Measurements from ENCODE around the gene DOCK4. TPM values are rescaled to one million over a fixed set of nuclear protein-coding genes. Genes with fewer than 3 reads are reported as not detected.

DOCK4 gene
- total RNA-seq, 1 experiment from 2014 or later = 0.30 TPM

GRCh38 chr7:112157072-112157471 lies 49.1 kb downstream of the DOCK4 start:
- Histone ChIP-seq H3K9me3 (no peaks in the 10 kb centered on the region), H3K36me3 (no peaks in the 10 kb centered on the region), H3K27me3 (no peaks in the 10 kb centered on the region), H3K4me3 (no peak overlapping the region)
- DNase-seq = no peak

DNA sequence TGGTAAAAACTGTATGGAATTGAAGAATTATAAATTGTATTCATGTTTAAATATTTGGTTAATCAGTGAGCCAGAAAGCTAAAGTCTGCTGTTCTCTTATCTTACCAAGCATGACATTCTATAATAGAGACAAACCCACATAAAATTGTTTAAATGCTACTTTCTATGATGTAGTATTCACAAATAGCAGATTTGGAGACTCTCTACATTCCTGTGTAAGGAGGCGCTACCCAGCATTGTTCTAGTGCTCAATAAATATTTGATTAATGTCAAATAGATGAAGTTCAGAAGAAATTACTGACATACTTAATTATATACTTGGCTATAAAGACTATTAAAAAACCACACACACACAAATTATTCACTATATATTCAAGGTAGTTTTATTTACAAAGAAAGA lies 49.8 kb downstream of the DOCK4 start:
- no peaks in the 10 kb centered on the region for H3K9me3 ChIP-seq
- no peak for DNase-seq
- H3K4me3 ChIP-seq = no peak overlapping the region
- no peaks in the 10 kb centered on the region for H3K27me3 ChIP-seq
- H3K36me3 ChIP-seq = no peaks in the 10 kb centered on the region

GRCh38 chr7:112154690-112155089 lies 51.5 kb downstream of the DOCK4 start:
- no peak overlapping the region for H3K4me3 ChIP-seq
- H3K36me3 ChIP-seq = no peaks in the 10 kb centered on the region
- no peaks in the 10 kb centered on the region for H3K27me3 ChIP-seq
- DNase-seq = no peak
- no peaks in the 10 kb centered on the region for H3K9me3 ChIP-seq

DNA sequence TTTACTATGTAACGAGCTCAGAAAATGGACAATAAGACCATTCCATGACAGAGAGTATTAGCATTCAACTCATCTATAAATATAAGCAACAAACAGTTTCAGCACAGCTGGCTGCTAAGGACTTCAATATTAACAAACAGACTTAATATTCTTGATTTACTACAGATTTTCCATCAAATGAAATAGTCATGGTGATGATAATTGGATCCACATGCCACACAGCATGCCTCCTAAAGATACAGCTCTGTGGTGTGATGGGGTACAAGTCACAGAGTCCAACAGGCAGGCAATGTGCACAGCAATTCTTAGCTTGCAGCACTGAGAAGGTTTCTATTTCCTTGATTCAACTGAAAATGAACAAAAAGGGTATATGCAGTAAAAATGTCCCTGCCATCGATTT lies 54.0 kb downstream of the DOCK4 start:
- Histone ChIP-seq H3K27me3 (no peaks in the 10 kb centered on the region), H3K36me3 (no peaks in the 10 kb centered on the region), H3K4me3 (no peak overlapping the region), H3K9me3 (no peaks in the 10 kb centered on the region)
- no peak for DNase-seq

DNA sequence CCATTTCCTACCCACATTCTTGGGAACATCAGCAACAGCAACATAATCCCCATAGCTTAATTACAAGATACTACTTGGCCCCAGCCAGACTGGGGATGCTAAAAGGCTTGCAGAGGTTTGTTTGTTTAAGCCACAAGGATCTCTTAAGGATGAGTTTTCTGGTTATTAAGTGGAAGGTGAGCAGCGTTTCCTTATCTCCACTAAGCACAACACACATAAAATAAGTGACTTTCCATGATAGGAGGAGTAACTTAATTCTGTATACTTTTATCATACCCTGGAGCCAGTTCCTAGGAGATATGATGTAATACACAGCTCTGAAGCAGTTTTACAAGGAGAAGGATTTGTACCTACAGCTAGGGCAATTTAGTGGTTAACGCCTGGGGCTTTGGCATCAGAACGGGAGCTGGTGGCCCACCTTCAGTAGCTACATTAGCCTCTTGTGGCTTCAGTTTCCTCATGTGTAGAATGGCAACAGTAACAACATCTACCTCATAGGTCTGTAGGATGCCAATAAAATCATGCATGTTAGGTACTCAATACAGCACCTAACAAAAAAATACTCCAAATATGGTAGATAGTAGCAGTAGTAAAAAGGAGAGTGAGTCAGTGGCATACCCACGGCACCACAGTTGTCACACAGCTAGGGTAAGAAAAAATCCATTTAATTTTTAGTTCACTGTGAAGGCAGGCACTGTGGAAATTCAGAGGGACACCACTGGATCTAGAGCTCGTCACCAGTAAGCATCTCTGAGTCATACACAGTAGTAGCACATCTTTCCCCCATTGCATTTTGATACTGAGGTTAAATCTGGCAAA lies 55.2 kb downstream of the DOCK4 start:
- no peak overlapping the region for H3K4me3 ChIP-seq
- no peak for DNase-seq

GRCh38 chr7:112149734-112150133 lies 56.5 kb downstream of the DOCK4 start:
- Histone ChIP-seq H3K36me3 (no peaks in the 10 kb centered on the region), H3K27me3 (no peaks in the 10 kb centered on the region), H3K9me3 (no peaks in the 10 kb centered on the region), H3K4me3 (no peak overlapping the region)
- DNase-seq = no peak

More for the DNA sequence above, 55.2 kb downstream of the DOCK4 start:
- Histone ChIP-seq H3K9me3 (no peaks in the 10 kb centered on the region), H3K27me3 (no peaks in the 10 kb centered on the region), H3K36me3 (no peaks in the 10 kb centered on the region)

- no peaks in the 10 kb centered on the region for H3K27me3 ChIP-seq
- no peak for DNase-seq
- no peaks in the 10 kb centered on the region for H3K9me3 ChIP-seq
- no peaks in the 10 kb centered on the region for H3K36me3 ChIP-seq
- H3K4me3 ChIP-seq = no peak overlapping the region
Observed at GRCh38 chr7:112147793-112148361, 58.3 kb downstream of the DOCK4 start.

GRCh38 chr7:112145206-112145605 lies 61.0 kb downstream of the DOCK4 start:
- no peaks in the 10 kb centered on the region for H3K27me3 ChIP-seq
- no peaks in the 10 kb centered on the region for H3K9me3 ChIP-seq
- no peak for DNase-seq
- H3K4me3 ChIP-seq = no peak overlapping the region
- H3K36me3 ChIP-seq = no peaks in the 10 kb centered on the region

- no peaks in the 10 kb centered on the region for H3K36me3 ChIP-seq
Observed at GRCh38 chr7:112144284-112145059, 61.7 kb downstream of the DOCK4 start.

DNA sequence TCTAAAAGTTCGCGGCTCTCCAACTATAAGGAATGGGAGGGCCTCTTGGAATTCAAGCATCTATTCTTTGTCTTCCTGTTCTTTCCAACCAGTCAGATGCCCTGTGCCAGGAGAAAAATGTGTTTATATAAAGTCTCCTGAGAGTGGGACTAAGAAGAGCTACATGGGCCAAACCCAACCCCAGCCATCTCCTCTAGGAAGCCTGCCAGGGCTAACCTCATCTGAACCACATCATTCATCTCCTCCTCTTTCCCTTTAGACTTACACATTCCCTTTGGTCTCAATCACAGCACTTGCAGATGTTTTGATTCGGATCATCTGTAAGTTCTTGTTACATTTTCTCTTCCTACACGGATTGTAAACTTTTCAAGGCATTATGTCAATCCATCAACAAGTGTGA lies 62.6 kb downstream of the DOCK4 start:
- DNase-seq = peak; percentile 82
- no peaks in the 10 kb centered on the region for H3K27me3 ChIP-seq
- no peaks in the 10 kb centered on the region for H3K36me3 ChIP-seq
- no peak overlapping the region for H3K4me3 ChIP-seq
- H3K9me3 ChIP-seq = no peaks in the 10 kb centered on the region

More at GRCh38 chr7:112144284-112145059, 61.7 kb downstream of the DOCK4 start:
- no peaks in the 10 kb centered on the region for H3K9me3 ChIP-seq
- H3K27me3 ChIP-seq = no peaks in the 10 kb centered on the region
- no peak overlapping the region for H3K4me3 ChIP-seq
- DNase-seq = no peak

- Histone ChIP-seq H3K9me3 (no peaks in the 10 kb centered on the region), H3K4me3 (no peak overlapping the region), H3K27me3 (no peaks in the 10 kb centered on the region), H3K36me3 (no peaks in the 10 kb centered on the region)
- DNase-seq = no peak
Observed at GRCh38 chr7:112143136-112143535, 63.1 kb downstream of the DOCK4 start.

- Histone ChIP-seq H3K4me3 (no peak overlapping the region), H3K9me3 (no peaks in the 10 kb centered on the region), H3K36me3 (no peaks in the 10 kb centered on the region), H3K27me3 (no peaks in the 10 kb centered on the region)
- no peak for DNase-seq
Observed at GRCh38 chr7:112140600-112140999, 65.6 kb downstream of the DOCK4 start.

DNA sequence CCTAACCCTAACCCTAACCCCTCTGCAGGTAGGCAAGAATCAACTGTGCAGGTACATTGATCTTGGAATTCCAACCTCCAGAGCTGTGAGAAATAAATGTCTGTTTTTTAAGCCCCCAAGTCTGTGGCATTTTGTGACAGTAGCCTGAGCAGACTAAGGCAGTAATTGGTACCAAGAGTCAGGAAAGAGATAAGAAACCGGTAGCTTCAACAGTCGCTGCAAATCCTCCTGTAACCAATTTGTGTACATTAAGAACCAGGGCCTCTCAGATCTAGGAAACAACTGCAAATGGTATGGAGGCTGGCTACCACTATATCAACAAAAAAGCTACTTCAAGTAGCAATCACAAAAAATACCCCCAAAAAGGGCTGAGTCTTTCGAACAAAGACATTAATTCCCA lies 67.3 kb downstream of the DOCK4 start:
- Histone ChIP-seq H3K27me3 (no peaks in the 10 kb centered on the region), H3K4me3 (no peak overlapping the region), H3K36me3 (no peaks in the 10 kb centered on the region), H3K9me3 (no peaks in the 10 kb centered on the region)
- DNase-seq = no peak

DNA sequence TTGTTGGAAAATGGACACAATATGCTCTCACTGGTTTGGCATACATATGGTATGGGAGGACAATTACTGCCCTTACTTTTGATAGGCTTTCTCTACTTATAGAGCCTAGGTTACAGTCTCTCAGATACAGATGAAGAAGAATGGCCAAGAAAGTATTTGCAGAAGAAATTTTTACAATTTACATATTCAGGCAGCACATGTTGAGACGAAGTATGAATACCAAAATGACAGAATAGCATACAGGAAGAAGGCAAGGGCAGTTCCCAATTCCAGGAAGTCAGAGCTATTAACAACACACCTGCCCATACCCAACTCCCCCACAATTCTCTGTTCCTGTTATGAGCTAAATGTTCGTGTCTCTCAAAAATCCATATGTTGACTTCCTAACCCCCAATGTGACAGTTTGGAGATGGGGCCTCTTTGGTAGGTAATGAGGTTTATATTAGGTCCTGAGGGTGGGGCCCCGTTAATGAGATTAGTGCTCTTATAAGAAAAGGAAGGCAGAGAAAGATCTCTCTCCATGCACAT lies 67.8 kb downstream of the DOCK4 start:
- H3K27me3 ChIP-seq = no peaks in the 10 kb centered on the region
- no peaks in the 10 kb centered on the region for H3K9me3 ChIP-seq
- no peak for DNase-seq

GRCh38 chr7:112137141-112138101 lies 68.8 kb downstream of the DOCK4 start:
- H3K27me3 ChIP-seq = no peaks in the 10 kb centered on the region
- no peak for DNase-seq
- no peaks in the 10 kb centered on the region for H3K9me3 ChIP-seq
- no peaks in the 10 kb centered on the region for H3K36me3 ChIP-seq
- H3K4me3 ChIP-seq = no peak overlapping the region

More for the DNA sequence above, 67.8 kb downstream of the DOCK4 start:
- Histone ChIP-seq H3K4me3 (no peak overlapping the region), H3K36me3 (no peaks in the 10 kb centered on the region)

DNA sequence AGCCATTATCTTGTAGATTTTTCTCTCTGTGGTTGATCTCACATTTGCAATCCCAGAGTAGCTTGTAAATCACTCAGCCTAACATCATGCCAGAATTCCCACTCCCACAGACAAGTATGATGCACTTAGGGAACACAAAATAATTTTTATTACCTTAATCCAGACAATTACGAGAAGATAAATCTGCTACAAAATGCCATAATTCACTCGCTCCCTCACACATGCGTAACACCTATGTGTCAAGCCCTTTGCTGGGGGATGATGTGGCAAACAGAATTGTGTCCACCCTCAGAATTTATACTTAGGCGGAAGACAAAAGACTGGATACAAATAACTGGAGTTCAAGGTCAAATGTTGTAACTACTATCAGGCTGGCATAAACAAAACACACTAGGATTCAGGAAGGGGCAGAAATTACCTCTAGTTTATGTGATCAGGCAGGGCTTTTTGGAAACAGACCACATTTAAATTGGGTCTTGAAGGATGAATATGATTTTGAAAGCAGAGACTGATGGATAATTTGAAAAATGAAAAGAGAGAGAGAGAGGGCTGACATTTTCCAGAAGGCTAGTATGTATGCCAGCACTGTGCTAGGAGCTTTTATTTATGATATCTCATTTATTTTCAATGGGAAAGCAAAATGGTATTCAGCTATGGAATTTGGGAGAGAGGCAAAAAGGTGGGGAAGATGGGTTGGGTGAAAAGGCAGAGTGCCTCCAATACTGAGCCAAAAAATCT lies 69.8 kb downstream of the DOCK4 start:
- no peak for DNase-seq
- no peaks in the 10 kb centered on the region for H3K9me3 ChIP-seq
- no peak overlapping the region for H3K4me3 ChIP-seq

More for the DNA sequence above, 69.8 kb downstream of the DOCK4 start:
- Histone ChIP-seq H3K27me3 (no peaks in the 10 kb centered on the region), H3K36me3 (no peaks in the 10 kb centered on the region)

All from MG63 (cell line).